Type B pancreatic cell (in vitro differentiated cells): ENCODE measurements around the gene STXBP4. TPM values are rescaled to one million over a fixed set of nuclear protein-coding genes. Genes with fewer than 3 reads are reported as not detected.

Experiments
- total RNA-seq: library from RNA; stranded (reverse); gene quantifications from 2 replicates; pipeline ENCODE4 v1.2.1, GENCODE V29; 2021; ENCODE audit warnings: low replicate concordance

The STXBP4 gene
- total RNA-seq, 1 donor from 2014 or later, result 23.7 TPM

Other genes with a start within 250 kb of the STXBP4 start
- 46.7 and 48.7 TPM in 2 replicates for gene TOM1L1, start 67.9 kb upstream of the STXBP4 start, total RNA-seq
- gene COX11, start 111 bp upstream of the STXBP4 start, total RNA-seq, result 53.6 and 79.8 TPM in 2 replicates